Heart right ventricle (tissue), 16 donors: ENCODE results near the gene SLC36A3. TPM values are rescaled to one million over a fixed set of nuclear protein-coding genes. Genes with fewer than 3 reads are reported as not detected.
"Not testable (repeated sequence)": the region's sequence is repeated elsewhere in the genome, so short reads cannot be mapped to it uniquely, and the experiment has no call there.

ENCODE experiments used
- ATAC-seq, 8 donors: fragments of 200-7000 bp; cut with Tn5 transposase; one replicate each; pipeline ENCODE4 v1.9.1; 2020; ENCODE audit warnings: mild to moderate bottlenecking in 8 of 8, moderate library complexity in 8 of 8, moderate number of reproducible peaks in 1 of 8
- DNase-seq, 2 donors: peaks; one replicate each; pipeline ENCODE4 v3.0.0-alpha.2; 2020
- H3K27ac ChIP-seq, 10 donors: fragments of 200-600 bp; sonication (generic) in 2 of 10; one replicate each; pipeline versions ENCODE4 v1.5.0 to v1.8.0; 2020 to 2022; ENCODE audit warnings: mild to moderate bottlenecking in 3 of 10
- H3K27me3 ChIP-seq, 7 donors: fragments of 200-600 bp; one replicate each; pipeline ENCODE4 v1.8.0; 2021 to 2022; ENCODE audit warnings: mild to moderate bottlenecking in 2 of 7
- H3K36me3 ChIP-seq, 9 donors: fragments of 200-600 bp; sonication (generic) in 1 of 9; one replicate each; pipeline versions ENCODE4 v1.5.0 to v1.8.0; 2020 to 2022; ENCODE audit warnings: mild to moderate bottlenecking in 2 of 9
- H3K4me1 ChIP-seq, 9 donors: fragments of 200-600 bp; sonication (generic) in 1 of 9; one replicate each; pipeline versions ENCODE4 v1.5.0 to v1.8.0; 2020 to 2022; ENCODE audit warnings: mild to moderate bottlenecking in 4 of 9
- H3K4me3 ChIP-seq, 10 donors: fragments of 200-600 bp; sonication (generic) in 2 of 10; one replicate each; pipeline versions ENCODE4 v1.5.0 to v1.8.0; 2020 to 2022; ENCODE audit warnings: mild to moderate bottlenecking in 7 of 10, moderate library complexity in 2 of 10
- H3K9me3 ChIP-seq, 11 donors: fragments of 200-600 bp in 10 of 11; sonication (generic) in 2 of 11; one replicate each; pipeline versions ENCODE4 v1.5.0 to v1.8.0; 2013 to 2022; ENCODE audit warnings: mild to moderate bottlenecking in 2 of 11, control low read depth in 1 of 11, moderate library complexity in 1 of 11
- CTCF ChIP-seq, 9 donors: fragments of 200-600 bp; sonication (generic) in 2 of 9; IDR thresholded peaks; one replicate each; pipeline versions ENCODE4 v1.5.0 to v1.8.0; 2021 to 2022; ENCODE audit warnings: antibody characterized with exemption in 9 of 9, mild to moderate bottlenecking in 5 of 9, moderate library complexity in 1 of 9
- WGBS, 2 donors: extraction: QIAGEN DNeasy Blood & Tissue Kit; methylation state at CpG; one replicate each; pipeline ENCODE4 v1.1.7; 2013; ENCODE audit warnings: inconsistent platforms in 1 of 2; 5-methylcytosine and 5-hydroxymethylcytosine counted together
- intact Hi-C, 10 donors: fragments of 100-400 bp; cut with DNase I; formaldehyde crosslinking; loops; one replicate each; pipeline versions ENCODE4 v1.11.1 to v1.14.2; 2022
- polyA plus RNA-seq, 2 donors: library from polyadenylated mRNA; stranded (reverse); fragments of 200-250 nt; gene quantifications; one replicate each; pipeline ENCODE4 v1.2.3, GENCODE V29; 2013
- total RNA-seq, 10 donors: library from RNA; stranded (reverse); fragmentation: NEBNext Ultra II Directional in 3 of 10; extraction: Animal tissue kit (Norgen Biotek cat#: 25700) in 3 of 10; gene quantifications; one replicate each; pipeline versions ENCODE4 v1.2.1 to v1.2.4, GENCODE V29; 2021 to 2023
- donor health status: Arrhythmogenic right ventricular cardiomyopathy.
- donor health status: ischemic (EF 13 %, LVEDD 7.1; RV severe dilation, severe dysfunction).
- donor health status: healthy with polysubstance abuse.
- donor health status: DM: no; HTN: yes; CAD: no.
- donor health status: DM: no; HTN: no; CAD: no.
- donor health status: ischemic (EF 25% LVEDD 6.9; RV normal size, moderate dysfunction).
- donor health status: ischemic (EF 25% LVEDD 5.7; RV mildly dilated, moderate dysfunction).
- donor health status: healthy.
- donor health status: DM: yes; HTN: yes; CAD: no.
- donor health status: Ischemic cardiomyopathy.
- donor health status: ischemic (EF 35%, LVEDD 5.7; RV mildly dilated, moderate dysfunction).
- donor health status: nonischemic (EF 11% LVEDD 7.7; RV severe dilation, severe dysfunction).
- donor health status: DM: yes; HTN: yes; CAD: no.
- donor health status: PGD.
- donor health status: ischemic (EF 29% LVEDD 5.4; RV normal size, mild dysfunction).
- donor health status: nonischemic (EF 23%, LVEDD 6.1; RV moderate dilation, normal function).

Gene SLC36A3
- total and polyA plus RNA-seq, 12 donors, result not detected

GRCh38 chr5:151257731-151258181 lies 45.8 kb downstream of the SLC36A3 start:
- ATAC-seq (no peak), DNase-seq (no peak)
- no peaks in the 10 kb centered on the region for H3K27me3 ChIP-seq
- intact Hi-C loops, result no loop called here
- no peaks in the 10 kb centered on the region for H3K9me3 ChIP-seq
- H3K27ac ChIP-seq, result peak overlapping the region in 1 of 10 donors; percentile 45
- no peak overlapping the region for H3K4me3 ChIP-seq
- peaks cover 0 to 34% (median 4%) of the 10 kb centered on the region in 9 donors for H3K36me3 ChIP-seq
- H3K4me1 ChIP-seq, result peaks cover 0 to 61% (median 33%) of the 10 kb centered on the region in 9 donors
- TF ChIP-seq CTCF (IDR thresholded peaks at IDR 0.05), result no peak
- 85 to 88% methylated on average over 5 of the region's 5 CpGs for WGBS, 2 donors

DNA sequence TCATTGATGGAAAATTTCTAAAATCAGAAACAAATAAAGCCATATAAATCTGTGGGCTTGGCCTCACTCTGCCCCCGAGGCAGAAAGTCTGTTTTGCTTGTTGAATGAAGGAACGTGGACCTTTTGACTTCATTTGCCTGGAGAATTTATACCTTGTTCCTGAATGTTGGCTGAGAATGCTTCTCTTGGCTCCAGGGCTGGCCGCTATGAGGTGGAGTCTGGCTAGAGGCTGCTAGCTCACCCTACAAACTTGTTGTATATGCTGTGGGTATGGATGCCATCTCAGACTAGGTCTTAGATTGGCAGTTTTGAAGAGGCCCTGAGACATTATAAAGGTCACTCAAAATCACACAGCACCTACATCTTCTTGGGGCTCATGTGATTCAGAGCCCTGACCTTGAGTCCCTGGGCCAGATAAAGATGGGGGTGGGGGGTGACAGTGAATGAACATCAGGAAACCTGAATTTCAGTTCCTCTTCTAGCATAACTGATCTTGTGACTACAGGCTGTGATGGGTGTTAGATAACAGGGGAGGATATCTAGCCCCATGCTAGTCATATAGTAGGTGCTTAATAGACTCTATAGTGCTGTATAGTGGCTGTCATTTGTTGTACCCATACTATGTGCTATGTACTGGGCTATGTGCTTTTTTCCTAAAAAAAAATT lies 47.8 kb downstream of the SLC36A3 start:
- no peak for TF ChIP-seq CTCF (IDR thresholded peaks at IDR 0.05)
- H3K4me3 ChIP-seq, result no peak overlapping the region
- intact Hi-C loops, result no loop called here
- peaks cover 0 to 14% (median 4%) of the 10 kb centered on the region in 9 donors for H3K36me3 ChIP-seq
- no peaks in the 10 kb centered on the region for H3K27me3 ChIP-seq
- 96 to 98% methylated on average over 3 of the region's 3 CpGs for WGBS, 2 donors
- ATAC-seq (no peak), DNase-seq (no peak)
- H3K4me1 ChIP-seq, result peaks cover 0 to 67% (median 33%) of the 10 kb centered on the region in 9 donors
- no peaks in the 10 kb centered on the region for H3K9me3 ChIP-seq
- no peak overlapping the region for H3K27ac ChIP-seq

- H3K27me3 ChIP-seq, H3K27ac ChIP-seq, H3K36me3 ChIP-seq, H3K4me3 ChIP-seq, ATAC-seq, H3K9me3 ChIP-seq, DNase-seq, intact Hi-C loops: not testable (repeated sequence)
- 95 to 98% methylated on average over 5 of the region's 5 CpGs for WGBS, 2 donors
- H3K4me1 ChIP-seq, result peaks cover 0 to 67% (median 33%) of the 10 kb centered on the region in 9 donors
Observed at GRCh38 chr5:151254990-151255389, 48.6 kb downstream of the SLC36A3 start.

GRCh38 chr5:151254556-151254955 lies 49.0 kb downstream of the SLC36A3 start:
- no peaks in the 10 kb centered on the region for H3K27me3 ChIP-seq
- no peak for TF ChIP-seq CTCF (IDR thresholded peaks at IDR 0.05)
- no peaks in the 10 kb centered on the region for H3K9me3 ChIP-seq
- intact Hi-C loops, result no loop called here
- H3K4me3 ChIP-seq, result peak overlapping the region in 5 of 10 donors; percentile 80 to 93 (median 89)
- 68 to 84% methylated on average over 1 of the region's 1 CpG for WGBS, 2 donors
- peaks cover 0 to 67% (median 33%) of the 10 kb centered on the region in 9 donors for H3K4me1 ChIP-seq
- H3K36me3 ChIP-seq, result peaks cover 0 to 2% (median 0%) of the 10 kb centered on the region in 9 donors
- H3K27ac ChIP-seq, result no peak overlapping the region
- DNase-seq (no peak), ATAC-seq (no peak)

DNA sequence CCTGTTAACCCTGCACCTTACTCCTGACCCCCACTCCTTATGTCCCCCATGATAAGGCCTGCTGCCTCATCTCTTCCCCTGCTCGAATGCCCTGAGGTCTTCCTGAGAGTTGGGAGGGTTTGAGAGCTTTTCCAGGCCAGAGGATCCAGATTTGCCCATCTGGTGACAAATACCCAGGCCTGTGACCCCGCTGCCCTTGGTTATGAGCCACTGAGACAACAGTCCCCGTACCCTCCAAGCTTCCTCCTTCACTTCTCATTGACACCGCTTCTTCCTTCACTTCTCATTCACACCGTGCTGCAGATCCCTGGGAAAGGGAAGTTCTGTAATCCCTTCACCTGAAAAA lies 50.0 kb downstream of the SLC36A3 start:
- DNase-seq (no peak), ATAC-seq (no peak)
- Histone ChIP-seq H3K9me3 (no peaks in the 10 kb centered on the region), H3K27me3 (no peaks in the 10 kb centered on the region), H3K36me3 (no peaks in the 10 kb centered on the region), H3K27ac (peak overlapping the region in 9 of 10 donors; percentile 71 to 92 (median 80)), H3K4me3 (peak overlapping the region; percentile 58 to 93 (median 80)), H3K4me1 (peaks cover 0 to 59% (median 33%) of the 10 kb centered on the region in 9 donors)
- intact Hi-C loops, result no loop called here
- 19 to 24% methylated on average over 5 of the region's 5 CpGs for WGBS, 2 donors
- TF ChIP-seq CTCF (IDR thresholded peaks at IDR 0.05), result no peak
